ENCODE data around the gene DENND5B. TPM values are rescaled to one million over a fixed set of nuclear protein-coding genes. Genes with fewer than 3 reads are reported as not detected.
A peak's percentile ranks its signal among the peaks of the same experiment; 100 is the strongest.
"Not testable (repeated sequence)": the region's sequence is repeated elsewhere in the genome, so short reads cannot be mapped to it uniquely, and the experiment has no call there.

The DENND5B gene
- total RNA-seq, 1 experiment from 2014 or later: 13.8 TPM

DNA sequence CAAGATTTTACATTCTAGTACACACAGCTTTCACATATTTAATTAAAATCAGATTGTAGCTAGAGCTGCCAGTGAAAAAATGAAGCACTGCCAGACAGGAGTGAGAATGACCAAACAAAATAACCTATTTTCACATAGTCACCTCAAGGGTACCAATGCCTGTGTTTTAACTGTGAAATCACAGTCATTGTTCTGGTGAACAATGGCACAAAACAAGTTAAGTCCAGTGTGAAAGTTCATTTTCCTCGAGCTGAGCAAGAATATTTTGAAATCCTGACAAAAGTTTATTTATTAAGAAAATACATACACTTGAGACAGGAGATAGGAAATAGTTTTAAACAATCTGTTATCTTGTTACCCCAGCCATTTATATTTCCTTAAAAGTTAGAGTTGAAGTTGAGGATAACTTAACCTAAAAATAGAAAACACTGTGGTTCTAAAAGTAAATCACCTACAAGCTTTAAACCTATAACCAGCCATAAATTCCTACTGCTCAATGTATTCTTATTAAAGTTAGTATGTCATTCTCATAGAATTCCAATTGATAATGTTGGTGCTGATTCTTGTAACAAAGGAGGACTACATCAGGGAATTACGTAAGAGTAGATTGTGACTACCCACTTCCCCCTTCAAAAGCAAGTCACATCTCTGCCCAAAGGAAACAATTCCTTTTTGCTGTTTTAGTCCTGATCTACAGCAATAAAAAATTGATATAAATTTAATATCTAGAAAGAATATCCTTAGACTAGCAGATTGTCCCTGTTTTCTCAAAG lies 15.9 kb downstream of the DENND5B start:
- 0 out of 2 replicates have a peak overlapping the region, but pooled peaks have one; percentile 60 for H3K27ac Mint-ChIP-seq
- ATAC-seq: no peak

DNA sequence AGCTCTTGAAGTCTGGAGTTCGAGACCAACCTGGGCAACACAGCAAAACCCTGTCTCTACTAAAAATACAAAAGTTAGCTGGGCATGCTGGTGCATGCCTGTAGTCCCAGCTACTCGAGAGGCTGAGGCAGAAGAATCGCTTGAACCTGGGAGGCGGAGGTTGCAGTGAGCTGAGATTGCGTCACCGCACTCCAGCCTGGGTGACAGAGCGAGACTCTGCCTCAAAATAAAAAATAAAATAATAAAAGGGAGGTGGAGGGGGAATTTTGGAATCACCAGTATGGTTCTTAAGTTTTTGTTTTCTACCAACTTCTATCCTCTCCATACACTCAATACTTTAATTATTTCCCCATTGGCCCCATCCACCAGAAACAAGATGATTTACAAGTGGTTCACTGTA lies 16.6 kb downstream of the DENND5B start:
- Mint-ChIP-seq H3K4me1 (peaks cover 30% of the 10 kb centered on the region), H3K27ac (0 out of 2 replicates have a peak overlapping the region, but pooled peaks have one; percentile 60)
- POLR2A ChIA-PET; H3K4me3 Mint-ChIP-seq; H3K27me3 Mint-ChIP-seq (ENCODE audit: low read depth); H3K36me3 Mint-ChIP-seq; ATAC-seq; DNase-seq (ENCODE audit: low spot score); H3K9me3 Mint-ChIP-seq: not testable (repeated sequence)
- CTCF ChIA-PET: interaction anchor here (1.3 kb wide), 1 partner anchor 17 kb away, joined by 3 read pairs; no protein-coding TSS in a partner anchor

More for the DNA sequence above, 15.9 kb downstream of the DENND5B start:
- Mint-ChIP-seq H3K36me3 (no peaks in the 10 kb centered on the region), H3K9me3 (no peaks in the 10 kb centered on the region), H3K4me3 (no peak overlapping the region), H3K27me3 (ENCODE audit: low read depth) (no peaks in the 10 kb centered on the region), H3K4me1 (peaks cover 30% of the 10 kb centered on the region)
- TF ChIP-seq ZNF138 (CRISPR knock-in tag; conservative IDR thresholded peaks at IDR 0.05) (no peak), SMAD3 (CRISPR knock-in tag; IDR thresholded peaks at IDR 0.05; ENCODE audit: borderline replicate concordance) (no peak), EMX1 (CRISPR knock-in tag; IDR thresholded peaks at IDR 0.05) (no peak), CREM (CRISPR knock-in tag; IDR thresholded peaks at IDR 0.05) (no peak), ZNF317 (CRISPR knock-in tag; IDR thresholded peaks at IDR 0.05; ENCODE audit: borderline replicate concordance, low read depth) (no peak)
- TF ChIP-seq, protein P1, sequence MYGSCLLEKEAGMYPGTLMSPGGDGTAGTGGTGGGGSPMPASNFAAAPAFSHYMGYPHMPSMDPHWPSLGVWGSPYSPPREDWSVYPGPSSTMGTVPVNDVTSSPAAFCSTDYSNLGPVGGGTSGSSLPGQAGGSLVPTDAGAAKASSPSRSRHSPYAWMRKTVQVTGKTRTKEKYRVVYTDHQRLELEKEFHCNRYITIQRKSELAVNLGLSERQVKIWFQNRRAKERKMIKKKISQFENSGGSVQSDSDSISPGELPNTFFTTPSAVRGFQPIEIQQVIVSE (CRISPR knock-in tag; IDR thresholded peaks at IDR 0.05; ENCODE audit: borderline replicate concordance): no peak
- DNase-seq (ENCODE audit: low spot score): no peak
- POLR2A ChIA-PET: no interaction called here
- CTCF ChIA-PET: no interaction called here

DNA sequence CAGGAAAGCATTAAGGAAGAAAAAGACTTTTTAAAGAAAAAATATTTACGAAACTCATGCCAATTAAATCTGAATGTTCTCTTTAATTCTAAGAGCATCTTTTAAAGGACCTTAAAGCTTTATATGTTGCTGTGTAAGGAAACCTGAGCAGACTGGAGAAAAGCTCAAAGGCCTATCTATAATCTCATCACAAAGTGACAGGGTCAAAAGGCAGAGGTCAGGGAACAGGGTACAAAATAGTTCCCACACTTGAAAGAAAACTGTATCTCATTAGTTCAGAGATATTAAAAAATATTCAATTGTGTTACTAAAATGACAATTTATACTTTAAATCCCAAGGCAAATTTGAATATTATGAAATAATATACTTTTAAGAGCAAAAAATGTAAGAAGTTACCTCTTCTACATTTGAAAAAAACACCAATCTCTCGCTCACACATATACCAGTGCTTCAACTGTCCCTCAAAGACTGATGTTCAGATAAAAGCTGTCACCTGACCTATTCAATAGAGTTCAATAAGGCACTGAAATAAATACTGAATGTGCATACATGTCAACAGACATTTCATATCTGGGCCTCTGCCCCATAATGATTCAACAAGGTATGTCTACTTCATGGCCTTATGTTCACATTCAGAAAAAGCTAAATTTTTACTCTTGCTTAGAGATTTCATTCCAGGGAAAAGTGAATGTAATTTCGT lies 17.9 kb downstream of the DENND5B start:
- no peak overlapping the region for H3K4me3 Mint-ChIP-seq
- no peaks in the 10 kb centered on the region for H3K27me3 Mint-ChIP-seq (ENCODE audit: low read depth)
- ChIA-PET POLR2A (interaction anchor here (0.5 kb wide), 2 partner anchors 222 to 431 kb away, joined by 4 to 5 read pairs; no protein-coding TSS in a partner anchor), CTCF (interaction anchor here (0.6 to 1.3 kb wide), 2 partner anchors 19 to 361 kb away, joined by 3 to 4 read pairs; no protein-coding TSS in a partner anchor)
- DNase-seq (ENCODE audit: low spot score): no peak
- H3K27ac Mint-ChIP-seq: peak overlapping the region; percentile 64
- H3K36me3 Mint-ChIP-seq: no peaks in the 10 kb centered on the region
- ATAC-seq: no peak
- H3K4me1 Mint-ChIP-seq: peaks cover 37% of the 10 kb centered on the region
- no peaks in the 10 kb centered on the region for H3K9me3 Mint-ChIP-seq
- no peak for TF ChIP-seq OVOL2 (CRISPR knock-in tag; IDR thresholded peaks at IDR 0.05; ENCODE audit: borderline replicate concordance)
- TF ChIP-seq, protein P2, sequence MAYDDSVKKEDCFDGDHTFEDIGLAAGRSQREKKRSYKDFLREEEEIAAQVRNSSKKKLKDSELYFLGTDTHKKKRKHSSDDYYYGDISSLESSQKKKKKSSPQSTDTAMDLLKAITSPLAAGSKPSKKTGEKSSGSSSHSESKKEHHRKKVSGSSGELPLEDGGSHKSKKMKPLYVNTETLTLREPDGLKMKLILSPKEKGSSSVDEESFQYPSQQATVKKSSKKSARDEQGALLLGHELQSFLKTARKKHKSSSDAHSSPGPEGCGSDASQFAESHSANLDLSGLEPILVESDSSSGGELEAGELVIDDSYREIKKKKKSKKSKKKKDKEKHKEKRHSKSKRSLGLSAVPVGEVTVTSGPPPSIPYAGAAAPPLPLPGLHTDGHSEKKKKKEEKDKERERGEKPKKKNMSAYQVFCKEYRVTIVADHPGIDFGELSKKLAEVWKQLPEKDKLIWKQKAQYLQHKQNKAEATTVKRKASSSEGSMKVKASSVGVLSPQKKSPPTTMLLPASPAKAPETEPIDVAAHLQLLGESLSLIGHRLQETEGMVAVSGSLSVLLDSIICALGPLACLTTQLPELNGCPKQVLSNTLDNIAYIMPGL (CRISPR knock-in tag; IDR thresholded peaks at IDR 0.05): no peak
- no peak for TF ChIP-seq CREB1 (CRISPR knock-in tag; IDR thresholded peaks at IDR 0.05)
- TF ChIP-seq, protein P3, sequence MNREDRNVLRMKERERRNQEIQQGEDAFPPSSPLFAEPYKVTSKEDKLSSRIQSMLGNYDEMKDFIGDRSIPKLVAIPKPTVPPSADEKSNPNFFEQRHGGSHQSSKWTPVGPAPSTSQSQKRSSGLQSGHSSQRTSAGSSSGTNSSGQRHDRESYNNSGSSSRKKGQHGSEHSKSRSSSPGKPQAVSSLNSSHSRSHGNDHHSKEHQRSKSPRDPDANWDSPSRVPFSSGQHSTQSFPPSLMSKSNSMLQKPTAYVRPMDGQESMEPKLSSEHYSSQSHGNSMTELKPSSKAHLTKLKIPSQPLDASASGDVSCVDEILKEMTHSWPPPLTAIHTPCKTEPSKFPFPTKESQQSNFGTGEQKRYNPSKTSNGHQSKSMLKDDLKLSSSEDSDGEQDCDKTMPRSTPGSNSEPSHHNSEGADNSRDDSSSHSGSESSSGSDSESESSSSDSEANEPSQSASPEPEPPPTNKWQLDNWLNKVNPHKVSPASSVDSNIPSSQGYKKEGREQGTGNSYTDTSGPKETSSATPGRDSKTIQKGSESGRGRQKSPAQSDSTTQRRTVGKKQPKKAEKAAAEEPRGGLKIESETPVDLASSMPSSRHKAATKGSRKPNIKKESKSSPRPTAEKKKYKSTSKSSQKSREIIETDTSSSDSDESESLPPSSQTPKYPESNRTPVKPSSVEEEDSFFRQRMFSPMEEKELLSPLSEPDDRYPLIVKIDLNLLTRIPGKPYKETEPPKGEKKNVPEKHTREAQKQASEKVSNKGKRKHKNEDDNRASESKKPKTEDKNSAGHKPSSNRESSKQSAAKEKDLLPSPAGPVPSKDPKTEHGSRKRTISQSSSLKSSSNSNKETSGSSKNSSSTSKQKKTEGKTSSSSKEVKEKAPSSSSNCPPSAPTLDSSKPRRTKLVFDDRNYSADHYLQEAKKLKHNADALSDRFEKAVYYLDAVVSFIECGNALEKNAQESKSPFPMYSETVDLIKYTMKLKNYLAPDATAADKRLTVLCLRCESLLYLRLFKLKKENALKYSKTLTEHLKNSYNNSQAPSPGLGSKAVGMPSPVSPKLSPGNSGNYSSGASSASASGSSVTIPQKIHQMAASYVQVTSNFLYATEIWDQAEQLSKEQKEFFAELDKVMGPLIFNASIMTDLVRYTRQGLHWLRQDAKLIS (CRISPR knock-in tag; IDR thresholded peaks at IDR 0.05; ENCODE audit: borderline replicate concordance): no peak
- TF ChIP-seq, protein P4, sequence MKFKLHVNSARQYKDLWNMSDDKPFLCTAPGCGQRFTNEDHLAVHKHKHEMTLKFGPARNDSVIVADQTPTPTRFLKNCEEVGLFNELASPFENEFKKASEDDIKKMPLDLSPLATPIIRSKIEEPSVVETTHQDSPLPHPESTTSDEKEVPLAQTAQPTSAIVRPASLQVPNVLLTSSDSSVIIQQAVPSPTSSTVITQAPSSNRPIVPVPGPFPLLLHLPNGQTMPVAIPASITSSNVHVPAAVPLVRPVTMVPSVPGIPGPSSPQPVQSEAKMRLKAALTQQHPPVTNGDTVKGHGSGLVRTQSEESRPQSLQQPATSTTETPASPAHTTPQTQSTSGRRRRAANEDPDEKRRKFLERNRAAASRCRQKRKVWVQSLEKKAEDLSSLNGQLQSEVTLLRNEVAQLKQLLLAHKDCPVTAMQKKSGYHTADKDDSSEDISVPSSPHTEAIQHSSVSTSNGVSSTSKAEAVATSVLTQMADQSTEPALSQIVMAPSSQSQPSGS (CRISPR knock-in tag; IDR thresholded peaks at IDR 0.05; ENCODE audit: borderline replicate concordance, low read depth): no peak
- TF ChIP-seq GABPB1 (CRISPR knock-in tag; IDR thresholded peaks at IDR 0.05): no peak
- TF ChIP-seq, protein P5, sequence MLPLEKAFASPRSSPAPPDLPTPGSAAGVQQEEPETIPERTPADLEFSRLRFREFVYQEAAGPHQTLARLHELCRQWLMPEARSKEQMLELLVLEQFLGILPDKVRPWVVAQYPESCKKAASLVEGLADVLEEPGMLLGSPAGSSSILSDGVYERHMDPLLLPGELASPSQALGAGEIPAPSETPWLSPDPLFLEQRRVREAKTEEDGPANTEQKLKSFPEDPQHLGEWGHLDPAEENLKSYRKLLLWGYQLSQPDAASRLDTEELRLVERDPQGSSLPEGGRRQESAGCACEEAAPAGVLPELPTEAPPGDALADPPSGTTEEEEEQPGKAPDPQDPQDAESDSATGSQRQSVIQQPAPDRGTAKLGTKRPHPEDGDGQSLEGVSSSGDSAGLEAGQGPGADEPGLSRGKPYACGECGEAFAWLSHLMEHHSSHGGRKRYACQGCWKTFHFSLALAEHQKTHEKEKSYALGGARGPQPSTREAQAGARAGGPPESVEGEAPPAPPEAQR (CRISPR knock-in tag; IDR thresholded peaks at IDR 0.05): no peak
- TF ChIP-seq ETV6 (CRISPR knock-in tag; IDR thresholded peaks at IDR 0.05): no peak
- TF ChIP-seq TP53 (CRISPR knock-in tag; IDR thresholded peaks at IDR 0.05): no peak
- no peak for TF ChIP-seq MYBL2 (CRISPR knock-in tag; IDR thresholded peaks at IDR 0.05)
- TF ChIP-seq, protein P6, sequence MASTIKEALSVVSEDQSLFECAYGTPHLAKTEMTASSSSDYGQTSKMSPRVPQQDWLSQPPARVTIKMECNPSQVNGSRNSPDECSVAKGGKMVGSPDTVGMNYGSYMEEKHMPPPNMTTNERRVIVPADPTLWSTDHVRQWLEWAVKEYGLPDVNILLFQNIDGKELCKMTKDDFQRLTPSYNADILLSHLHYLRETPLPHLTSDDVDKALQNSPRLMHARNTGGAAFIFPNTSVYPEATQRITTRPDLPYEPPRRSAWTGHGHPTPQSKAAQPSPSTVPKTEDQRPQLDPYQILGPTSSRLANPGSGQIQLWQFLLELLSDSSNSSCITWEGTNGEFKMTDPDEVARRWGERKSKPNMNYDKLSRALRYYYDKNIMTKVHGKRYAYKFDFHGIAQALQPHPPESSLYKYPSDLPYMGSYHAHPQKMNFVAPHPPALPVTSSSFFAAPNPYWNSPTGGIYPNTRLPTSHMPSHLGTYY (CRISPR knock-in tag; IDR thresholded peaks at IDR 0.05): no peak
- TF ChIP-seq NR1H2 (CRISPR knock-in tag; IDR thresholded peaks at IDR 0.05): no peak
- TF ChIP-seq, protein P7, sequence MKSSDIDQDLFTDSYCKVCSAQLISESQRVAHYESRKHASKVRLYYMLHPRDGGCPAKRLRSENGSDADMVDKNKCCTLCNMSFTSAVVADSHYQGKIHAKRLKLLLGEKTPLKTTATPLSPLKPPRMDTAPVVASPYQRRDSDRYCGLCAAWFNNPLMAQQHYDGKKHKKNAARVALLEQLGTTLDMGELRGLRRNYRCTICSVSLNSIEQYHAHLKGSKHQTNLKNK (CRISPR knock-in tag; IDR thresholded peaks at IDR 0.05): no peak
